BLaER1 (cell line): ENCODE results near the gene IPCEF1.

ENCODE experiments used
- H3K27ac ChIP-seq: shearing (Covaris generic); formaldehyde crosslinking; 2 replicates; pipeline ENCODE4 v1.8.1; 2022
- H3K27me3 ChIP-seq: shearing (Covaris generic); formaldehyde crosslinking; 2 replicates; pipeline ENCODE4 v1.8.1; 2022
- H3K36me3 ChIP-seq: shearing (Covaris generic); formaldehyde crosslinking; 2 replicates; pipeline ENCODE4 v1.8.1; 2022
- H3K4me1 ChIP-seq: shearing (Covaris generic); formaldehyde crosslinking; 2 replicates; pipeline ENCODE4 v1.8.1; 2022
- H3K4me2 ChIP-seq: shearing (Covaris generic); formaldehyde crosslinking; 2 replicates; pipeline ENCODE4 v1.8.1; 2022
- H3K4me3 ChIP-seq: shearing (Covaris generic); formaldehyde crosslinking; 2 replicates; pipeline ENCODE4 v1.8.1; 2022
- H3K9ac ChIP-seq: shearing (Covaris generic); formaldehyde crosslinking; 2 replicates; pipeline ENCODE4 v1.8.1; 2022
- H3K9me3 ChIP-seq: shearing (Covaris generic); formaldehyde crosslinking; 2 replicates; pipeline ENCODE4 v1.8.1; 2022
- H4K20me1 ChIP-seq: shearing (Covaris generic); formaldehyde crosslinking; 2 replicates; pipeline ENCODE4 v1.8.1; 2022
- Cebpa-rat ChIP-seq: shearing (Covaris generic); IDR thresholded peaks from 2 replicates; pipeline ENCODE4 v1.8.1; 2022

The IPCEF1 gene

GRCh38 chr6:154378518-154378917 lies 21.9 kb upstream of the IPCEF1 start:
- Histone ChIP-seq H3K4me2 (no peak overlapping the region), H3K27me3 (no peaks in the 10 kb centered on the region), H3K27ac (no peak overlapping the region), H3K9me3 (peaks cover 3% of the 10 kb centered on the region), H4K20me1 (no peaks in the 10 kb centered on the region), H3K4me3 (no peak overlapping the region), H3K9ac (no peak overlapping the region), H3K36me3 (no peaks in the 10 kb centered on the region), H3K4me1 (no peaks in the 10 kb centered on the region)
- no peak for TF ChIP-seq Cebpa-rat

GRCh38 chr6:154377726-154378125 lies 21.1 kb upstream of the IPCEF1 start:
- no peak overlapping the region for H3K4me2 ChIP-seq
- H3K36me3 ChIP-seq = no peaks in the 10 kb centered on the region
- H3K9me3 ChIP-seq = peaks cover 3% of the 10 kb centered on the region; the same call in 1 of the 2 replicates
- no peak overlapping the region for H3K27ac ChIP-seq
- H3K9ac ChIP-seq = no peak overlapping the region
- H4K20me1 ChIP-seq = no peaks in the 10 kb centered on the region
- TF ChIP-seq Cebpa-rat = no peak
- no peak overlapping the region for H3K4me3 ChIP-seq
- H3K4me1 ChIP-seq = no peaks in the 10 kb centered on the region
- H3K27me3 ChIP-seq = no peaks in the 10 kb centered on the region

- Histone ChIP-seq H4K20me1 (no peaks in the 10 kb centered on the region), H3K27me3 (no peaks in the 10 kb centered on the region), H3K4me2 (no peak overlapping the region), H3K36me3 (no peaks in the 10 kb centered on the region), H3K4me3 (no peak overlapping the region), H3K9ac (no peak overlapping the region), H3K27ac (no peak overlapping the region), H3K9me3 (peaks cover 3% of the 10 kb centered on the region; the same call in 1 of the 2 replicates), H3K4me1 (no peaks in the 10 kb centered on the region; the same call in 1 of the 2 replicates)
- TF ChIP-seq Cebpa-rat = no peak
These were observed 17.4 kb upstream of the IPCEF1 start for GRCh38 chr6:154373971-154374370.

- no peak overlapping the region for H3K9ac ChIP-seq
- no peak for TF ChIP-seq Cebpa-rat
- H3K27ac ChIP-seq = no peak overlapping the region
These were observed 14.7 kb upstream of the IPCEF1 start for GRCh38 chr6:154371281-154371680.

GRCh38 chr6:154370545-154370944 lies 13.9 kb upstream of the IPCEF1 start:
- Histone ChIP-seq H3K27ac (no peak overlapping the region), H3K4me1 (no peaks in the 10 kb centered on the region; the same call in 1 of the 2 replicates), H3K9me3 (peaks cover 3% of the 10 kb centered on the region; the same call in 1 of the 2 replicates), H3K36me3 (no peaks in the 10 kb centered on the region), H3K4me2 (no peak overlapping the region), H3K4me3 (no peak overlapping the region), H4K20me1 (no peaks in the 10 kb centered on the region), H3K27me3 (no peaks in the 10 kb centered on the region), H3K9ac (no peak overlapping the region)
- TF ChIP-seq Cebpa-rat = no peak

More at GRCh38 chr6:154371281-154371680, 14.7 kb upstream of the IPCEF1 start:
- no peaks in the 10 kb centered on the region for H4K20me1 ChIP-seq
- H3K4me3 ChIP-seq = no peak overlapping the region
- no peaks in the 10 kb centered on the region for H3K27me3 ChIP-seq
- no peaks in the 10 kb centered on the region for H3K36me3 ChIP-seq
- no peak overlapping the region for H3K4me2 ChIP-seq
- no peaks in the 10 kb centered on the region; the same call in 1 of the 2 replicates for H3K4me1 ChIP-seq
- peaks cover 3% of the 10 kb centered on the region; the same call in 1 of the 2 replicates for H3K9me3 ChIP-seq

- H3K9ac ChIP-seq = no peak overlapping the region
- TF ChIP-seq Cebpa-rat = no peak
- no peak overlapping the region for H3K27ac ChIP-seq
- H3K36me3 ChIP-seq = no peaks in the 10 kb centered on the region
- H3K9me3 ChIP-seq = no peaks in the 10 kb centered on the region; the same call in 1 of the 2 replicates
- H3K4me1 ChIP-seq = peaks cover 9% of the 10 kb centered on the region
- no peak overlapping the region for H3K4me3 ChIP-seq
- no peaks in the 10 kb centered on the region for H4K20me1 ChIP-seq
- H3K4me2 ChIP-seq = no peak overlapping the region
- H3K27me3 ChIP-seq = no peaks in the 10 kb centered on the region
These were observed 11.5 kb upstream of the IPCEF1 start for GRCh38 chr6:154367839-154368695.

GRCh38 chr6:154367336-154367735 lies 10.7 kb upstream of the IPCEF1 start:
- Histone ChIP-seq H3K27me3 (no peaks in the 10 kb centered on the region), H3K4me3 (no peak overlapping the region), H3K36me3 (no peaks in the 10 kb centered on the region), H3K9me3 (no peaks in the 10 kb centered on the region; the same call in 1 of the 2 replicates), H3K27ac (no peak overlapping the region), H4K20me1 (no peaks in the 10 kb centered on the region), H3K4me2 (no peak overlapping the region), H3K9ac (no peak overlapping the region), H3K4me1 (peaks cover 15% of the 10 kb centered on the region)
- no peak for TF ChIP-seq Cebpa-rat

- H3K4me1 ChIP-seq = peaks cover 40% of the 10 kb centered on the region
- H3K36me3 ChIP-seq = no peaks in the 10 kb centered on the region
- H4K20me1 ChIP-seq = no peaks in the 10 kb centered on the region
- no peak overlapping the region for H3K4me3 ChIP-seq
- no peak overlapping the region for H3K27ac ChIP-seq
- no peak for TF ChIP-seq Cebpa-rat
- no peak overlapping the region for H3K9ac ChIP-seq
- H3K4me2 ChIP-seq = peak overlapping the region; percentile 21; the same call in 1 of the 2 replicates
- no peaks in the 10 kb centered on the region; the same call in 1 of the 2 replicates for H3K9me3 ChIP-seq
- H3K27me3 ChIP-seq = no peaks in the 10 kb centered on the region
These were observed 7.2 kb upstream of the IPCEF1 start for GRCh38 chr6:154363821-154364220.

- no peak overlapping the region for H3K9ac ChIP-seq
- no peak for TF ChIP-seq Cebpa-rat
- no peak overlapping the region for H3K4me3 ChIP-seq
- no peaks in the 10 kb centered on the region for H4K20me1 ChIP-seq
- no peaks in the 10 kb centered on the region for H3K27me3 ChIP-seq
- H3K4me1 ChIP-seq = peaks cover 49% of the 10 kb centered on the region
- H3K9me3 ChIP-seq = no peaks in the 10 kb centered on the region; the same call in 1 of the 2 replicates
- H3K36me3 ChIP-seq = no peaks in the 10 kb centered on the region
- H3K27ac ChIP-seq = no peak overlapping the region
- H3K4me2 ChIP-seq = peak overlapping the region; percentile 50
These were observed 4.9 kb upstream of the IPCEF1 start for GRCh38 chr6:154361476-154361875.

GRCh38 chr6:154360476-154360875 lies 3.9 kb upstream of the IPCEF1 start:
- Histone ChIP-seq H3K4me3 (no peak overlapping the region), H3K4me1 (peaks cover 59% of the 10 kb centered on the region), H4K20me1 (no peaks in the 10 kb centered on the region), H3K9me3 (no peaks in the 10 kb centered on the region; the same call in 1 of the 2 replicates), H3K9ac (no peak overlapping the region), H3K36me3 (no peaks in the 10 kb centered on the region), H3K27ac (no peak overlapping the region), H3K27me3 (no peaks in the 10 kb centered on the region), H3K4me2 (no peak overlapping the region)
- TF ChIP-seq Cebpa-rat = no peak
